GM12878 (cell line): Measurements from ENCODE around the gene OSER1. TPM values are rescaled to one million over a fixed set of nuclear protein-coding genes. Genes with fewer than 3 reads are reported as not detected.

Experiments
- ATAC-seq: fragments of 200-7000 bp; cut with Tn5 transposase; 3 replicates; pipeline ENCODE4 v1.9.1; 2020; ENCODE audit warnings: mild to moderate bottlenecking, moderate library complexity
- BruUV-seq: library from RNA; stranded (reverse); fragments of 400-500 nt; replicated peaks from 2 replicates; lab custom pipeline; 2021; lab: Mats Ljungman, UMichigan
- CTCF ChIA-PET: fragments of 300-600 bp; sonication (Branson Sonifier 250); formaldehyde crosslinking; extraction: SDS; loops from one replicate; lab custom pipeline; 2021; ENCODE audit warnings: inconsistent platforms; lab: Yijun Ruan, JAX
- POLR2A ChIA-PET: fragments of 350-600 bp; formaldehyde crosslinking; extraction: SDS; loops from one replicate; lab custom pipeline; 2021; ENCODE audit warnings: inconsistent platforms; lab: Charles Lee
- RAD21 ChIA-PET: fragments of 300-600 bp; sonication (Branson Sonifier 250); formaldehyde crosslinking; loops from one replicate; lab custom pipeline; 2023; ENCODE audit warnings: antibody characterized with exemption; ENCODE audit not compliant: unreplicated experiment; lab: Charles Lee
- SMC1A ChIA-PET: fragments of 300-600 bp; sonication (Branson Sonifier 250); formaldehyde crosslinking; loops from one replicate; lab custom pipeline; 2023; ENCODE audit not compliant: unreplicated experiment, uncharacterized antibody; lab: Charles Lee
- DNase-seq: peaks from one replicate; pipeline ENCODE4 v3.0.0-alpha.2; 2011; ENCODE audit warnings: low read depth, low spot score
- FAIRE-seq: peaks from 3 replicates; lab custom pipeline; 2011; peaks lifted over from hg19 to GRCh38; lab: Jason Lieb, UNC
- H2AFZ ChIP-seq: 2 replicates; pipeline ENCODE4 v1.6.0; 2011; ENCODE audit warnings: low read depth, low read length, control low read depth; ENCODE audit not compliant: control insufficient read depth
- H3K27ac ChIP-seq: 2 replicates; pipeline ENCODE4 v1.5.1; 2011; ENCODE audit warnings: control low read depth; ENCODE audit not compliant: control insufficient read depth, insufficient read depth
- H3K27me3 ChIP-seq, 2 experiments: replicated peaks in 1 of 2; 2 replicates each; pipeline versions ENCODE4 v1.6.0 to v1.6.1; 2011; ENCODE audit warnings: low read length in 1 of 2; ENCODE audit not compliant: control insufficient read depth in 2 of 2, insufficient read depth in 2 of 2
- H3K36me3 ChIP-seq, 2 experiments: 2 replicates each; pipeline ENCODE4 v1.5.1; 2011; ENCODE audit warnings: low read length in 1 of 2; ENCODE audit not compliant: control insufficient read depth in 2 of 2, insufficient read depth in 2 of 2
- H3K4me1 ChIP-seq: 2 replicates; pipeline ENCODE4 v1.6.1; 2011; ENCODE audit warnings: mild to moderate bottlenecking, low read length, moderate library complexity, mixed read lengths; ENCODE audit not compliant: control insufficient read depth, insufficient read depth
- H3K4me2 ChIP-seq: 2 replicates; pipeline ENCODE4 v1.6.0; 2011; ENCODE audit warnings: control low read depth; ENCODE audit not compliant: control insufficient read depth, insufficient read depth
- H3K4me3 ChIP-seq: fragments of 200-600 bp; sonication (generic); 2 replicates; pipeline ENCODE4 v1.5.1; 2016
- H3K79me2 ChIP-seq: 2 replicates; pipeline ENCODE4 v1.6.0; 2011; ENCODE audit warnings: low read length; ENCODE audit not compliant: control insufficient read depth, insufficient read depth
- H3K9ac ChIP-seq: 2 replicates; pipeline ENCODE4 v1.8.0; 2011; ENCODE audit warnings: low read length, control low read depth, mixed read lengths; ENCODE audit not compliant: control insufficient read depth, insufficient read depth
- H3K9me3 ChIP-seq: replicated peaks from 3 replicates; pipeline ENCODE4 v1.5.1; 2011; ENCODE audit warnings: mild to moderate bottlenecking, low read length; ENCODE audit not compliant: control insufficient read depth, insufficient read depth
- H4K20me1 ChIP-seq: 2 replicates; pipeline ENCODE4 v1.6.0; 2011; ENCODE audit not compliant: control insufficient read depth, insufficient read depth
- BHLHE40 ChIP-seq, 2 experiments: fragments of 450-650 bp in 1 of 2; IDR thresholded peaks; 2 replicates each; pipeline ENCODE4 v1.6.1; 2011 to 2017; ENCODE audit warnings: low read depth in 2 of 2, borderline replicate concordance in 1 of 2, improper control_type of control experiment in 1 of 2, low read length in 1 of 2, mild to moderate bottlenecking in 1 of 2
- CREM ChIP-seq: IDR thresholded peaks from 2 replicates; pipeline ENCODE4 v1.6.1; 2014; ENCODE audit warnings: antibody characterized with exemption, low read depth
- EGR1 ChIP-seq, 2 experiments: IDR thresholded peaks; 1 replicate in 1 of 2; 2 replicates in 1 of 2; pipeline ENCODE4 v1.6.1; 2011 to 2012; ENCODE audit warnings: low read depth in 2 of 2, low read length in 2 of 2, borderline replicate concordance in 1 of 2, mild to moderate bottlenecking in 1 of 2, moderate library complexity in 1 of 2
- ETV6 ChIP-seq, 2 experiments: fragments of 450-650 bp in 1 of 2; IDR thresholded peaks in 1 of 2; conservative IDR thresholded peaks in 1 of 2; 2 replicates each; pipeline ENCODE4 v1.6.1; 2014; ENCODE audit warnings: antibody characterized with exemption in 1 of 2, borderline replicate concordance in 1 of 2, low read depth in 1 of 2, mild to moderate bottlenecking in 1 of 2, moderate library complexity in 1 of 2
- MXI1 ChIP-seq: fragments of 150-350 bp; IDR thresholded peaks from 2 replicates; pipeline ENCODE4 v1.6.1; 2011; ENCODE audit warnings: low read depth, mild to moderate bottlenecking, inconsistent platforms, low read length, improper control_type of control experiment
- PAX8 ChIP-seq: fragments of 450-650 bp; IDR thresholded peaks from 2 replicates; pipeline ENCODE4 v1.6.1; 2017; ENCODE audit warnings: mild to moderate bottlenecking, moderate library complexity
- POLR2A ChIP-seq: IDR thresholded peaks from 2 replicates; pipeline ENCODE4 v1.6.1; 2011; ENCODE audit warnings: low read depth, mild to moderate bottlenecking, low read length
- POLR2AphosphoS2 ChIP-seq: IDR thresholded peaks from 2 replicates; pipeline ENCODE4 v1.6.1; 2011; ENCODE audit warnings: low read depth, mild to moderate bottlenecking, low read length, improper control_type of control experiment, moderate library complexity
- SUZ12 ChIP-seq: fragments of 200-600 bp; sonication (generic); IDR thresholded peaks from one replicate; pipeline ENCODE4 v1.6.1; 2018; ENCODE audit warnings: antibody characterized with exemption, mild to moderate bottlenecking; ENCODE audit not compliant: unreplicated experiment
- TARDBP ChIP-seq: IDR thresholded peaks from 2 replicates; pipeline ENCODE4 v1.6.1; 2016; ENCODE audit warnings: borderline replicate concordance
- ZNF274 ChIP-seq: IDR thresholded peaks from one replicate; pipeline ENCODE4 v1.8.0; 2011; ENCODE audit not compliant: insufficient read length, insufficient read depth
- WGBS: methylation state at CpG from one replicate; pipeline ENCODE4 v1.1.6; 2016; ENCODE audit warnings: low lambda C conversion rate; ENCODE audit not compliant: insufficient replicate concordance, insufficient coverage; ENCODE audit errors: missing lambda C conversion rate; 5-methylcytosine and 5-hydroxymethylcytosine counted together
- in situ Hi-C: fragments of 300-500 bp; cut with MboI; formaldehyde crosslinking; loops from 9 replicates; pipeline ENCODE4 v1.14.3; 2018; ENCODE audit warnings: mixed read lengths
- intact Hi-C: fragments of 100-400 bp; cut with micrococcal nuclease; formaldehyde crosslinking; loops from one replicate; pipeline ENCODE4 v1.14.2; 2022; ENCODE audit not compliant: unreplicated experiment
- polyA plus RNA-seq, 11 experiments: library from polyadenylated mRNA; depleted of rRNA in 4 of 11; unstranded in 6 of 11; stranded (reverse) in 5 of 11; fragments of >200 nt; fragmentation: Nextera tagmentation in 4 of 11; fragmentation: Illumina TruSeq in 1 of 11; extraction: Ambion mirVana in 4 of 11; extraction: Trizol in 1 of 11; gene quantifications; 1 replicate in 1 of 11; 2 replicates in 10 of 11; pipeline versions ENCODE4 v1.2.1 to v1.2.3, GENCODE V29; 2011 to 2016; ENCODE audit warnings: inconsistent platforms in 2 of 11, missing spikeins in 2 of 11, low read depth in 1 of 11
- total RNA-seq, 4 experiments: library from RNA; depleted of rRNA in 3 of 4; stranded (reverse); fragments of >200 nt in 3 of 4; fragmentation: Illumina TruSeq in 1 of 4; extraction: Trizol in 1 of 4; gene quantifications; 2 replicates each; pipeline versions ENCODE4 v1.2.1 to v1.2.3, GENCODE V29; 2013 to 2021
- TF ChIP-seq, protein P1 (sequence below): fragments of 150-350 bp; IDR thresholded peaks from 2 replicates; pipeline ENCODE4 v1.6.1; 2016; ENCODE audit warnings: low read depth, low read length

The OSER1 gene
- total and polyA plus RNA-seq, 10 of the 15 experiments (the other 5 are each of a cell fraction or from before 2014, with no cell fraction given): 19.3 to 63.8 (median 28.4) TPM

DNA sequence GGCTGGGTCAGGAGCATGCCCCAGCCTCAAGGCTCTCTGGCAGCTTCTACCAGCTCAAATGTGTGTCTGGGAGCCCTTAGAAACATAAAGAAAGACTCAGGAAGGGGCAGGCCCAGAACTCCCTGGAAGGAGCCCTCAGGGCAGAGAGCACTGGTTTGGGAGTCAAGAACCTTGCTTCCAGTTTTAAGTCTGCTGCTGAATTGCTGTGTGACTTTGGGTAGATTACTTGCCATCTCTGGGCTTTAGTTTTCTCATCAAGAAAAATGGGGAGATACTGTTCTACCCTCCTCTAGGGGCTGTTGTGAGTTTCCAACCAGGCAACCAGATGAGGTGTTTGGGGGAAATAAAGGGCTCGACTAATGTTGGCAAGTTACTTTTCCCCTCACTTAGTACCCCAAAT is 45.4 kb upstream of the OSER1 start:
- CTCF ChIA-PET: no interaction called here
- no peak for FAIRE-seq

More for the DNA sequence above, 45.4 kb upstream of the OSER1 start:
- ATAC-seq (no peak), DNase-seq (no peak)
- RAD21 ChIA-PET: no interaction called here
- no peaks in the 10 kb centered on the region for H4K20me1 ChIP-seq
- intact Hi-C loops (no loop called here), in situ Hi-C loops (no loop called here)
- SMC1A ChIA-PET: no interaction called here
- no peak overlapping the region for H3K4me2 ChIP-seq
- no peaks in the 10 kb centered on the region for H3K9me3 ChIP-seq
- H3K79me2 ChIP-seq: no peaks in the 10 kb centered on the region
- no peaks in the 10 kb centered on the region for H3K27me3 ChIP-seq
- no peak overlapping the region for H3K9ac ChIP-seq
- no TSS peak for BruUV-seq
- 0% methylated on average over 1 of the region's 1 CpG for WGBS
- H3K4me3 ChIP-seq: no peak overlapping the region
- TF ChIP-seq EGR1 (IDR thresholded peaks at IDR 0.05; ENCODE audit: borderline replicate concordance in 1 of 2, low read depth in 2 of 2, low read length in 2 of 2): no peak
- no peak for TF ChIP-seq ETV6 (conservative IDR thresholded peaks at IDR 0.05 in 1 of 2, IDR thresholded peaks at IDR 0.05 in 1 of 2; ENCODE audit: borderline replicate concordance in 1 of 2, low read depth in 1 of 2)
- TF ChIP-seq POLR2AphosphoS2: no peak
- TF ChIP-seq SUZ12: no peak
- TF ChIP-seq PAX8: no peak
- TF ChIP-seq CREM: no peak
- no peak for TF ChIP-seq MXI1
- TF ChIP-seq TARDBP: no peak
- TF ChIP-seq ZNF274: no peak
- no peak for TF ChIP-seq BHLHE40 (IDR thresholded peaks at IDR 0.05; ENCODE audit: borderline replicate concordance in 1 of 2, low read depth in 2 of 2, low read length in 1 of 2)
- TF ChIP-seq, protein P1, sequence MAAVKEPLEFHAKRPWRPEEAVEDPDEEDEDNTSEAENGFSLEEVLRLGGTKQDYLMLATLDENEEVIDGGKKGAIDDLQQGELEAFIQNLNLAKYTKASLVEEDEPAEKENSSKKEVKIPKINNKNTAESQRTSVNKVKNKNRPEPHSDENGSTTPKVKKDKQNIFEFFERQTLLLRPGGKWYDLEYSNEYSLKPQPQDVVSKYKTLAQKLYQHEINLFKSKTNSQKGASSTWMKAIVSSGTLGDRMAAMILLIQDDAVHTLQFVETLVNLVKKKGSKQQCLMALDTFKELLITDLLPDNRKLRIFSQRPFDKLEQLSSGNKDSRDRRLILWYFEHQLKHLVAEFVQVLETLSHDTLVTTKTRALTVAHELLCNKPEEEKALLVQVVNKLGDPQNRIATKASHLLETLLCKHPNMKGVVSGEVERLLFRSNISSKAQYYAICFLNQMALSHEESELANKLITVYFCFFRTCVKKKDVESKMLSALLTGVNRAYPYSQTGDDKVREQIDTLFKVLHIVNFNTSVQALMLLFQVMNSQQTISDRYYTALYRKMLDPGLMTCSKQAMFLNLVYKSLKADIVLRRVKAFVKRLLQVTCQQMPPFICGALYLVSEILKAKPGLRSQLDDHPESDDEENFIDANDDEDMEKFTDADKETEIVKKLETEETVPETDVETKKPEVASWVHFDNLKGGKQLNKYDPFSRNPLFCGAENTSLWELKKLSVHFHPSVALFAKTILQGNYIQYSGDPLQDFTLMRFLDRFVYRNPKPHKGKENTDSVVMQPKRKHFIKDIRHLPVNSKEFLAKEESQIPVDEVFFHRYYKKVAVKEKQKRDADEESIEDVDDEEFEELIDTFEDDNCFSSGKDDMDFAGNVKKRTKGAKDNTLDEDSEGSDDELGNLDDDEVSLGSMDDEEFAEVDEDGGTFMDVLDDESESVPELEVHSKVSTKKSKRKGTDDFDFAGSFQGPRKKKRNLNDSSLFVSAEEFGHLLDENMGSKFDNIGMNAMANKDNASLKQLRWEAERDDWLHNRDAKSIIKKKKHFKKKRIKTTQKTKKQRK: no peak
- TF ChIP-seq POLR2A: no peak
- POLR2A ChIA-PET: no interaction called here
- no peaks in the 10 kb centered on the region for H3K36me3 ChIP-seq
- no peak overlapping the region for H3K27ac ChIP-seq
- no peak overlapping the region for H2AFZ ChIP-seq
- H3K4me1 ChIP-seq: no peaks in the 10 kb centered on the region
